ENCODE measurements around the gene SAP30L.

SAP30L gene, protein sequence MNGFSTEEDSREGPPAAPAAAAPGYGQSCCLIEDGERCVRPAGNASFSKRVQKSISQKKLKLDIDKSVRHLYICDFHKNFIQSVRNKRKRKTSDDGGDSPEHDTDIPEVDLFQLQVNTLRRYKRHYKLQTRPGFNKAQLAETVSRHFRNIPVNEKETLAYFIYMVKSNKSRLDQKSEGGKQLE

DNA sequence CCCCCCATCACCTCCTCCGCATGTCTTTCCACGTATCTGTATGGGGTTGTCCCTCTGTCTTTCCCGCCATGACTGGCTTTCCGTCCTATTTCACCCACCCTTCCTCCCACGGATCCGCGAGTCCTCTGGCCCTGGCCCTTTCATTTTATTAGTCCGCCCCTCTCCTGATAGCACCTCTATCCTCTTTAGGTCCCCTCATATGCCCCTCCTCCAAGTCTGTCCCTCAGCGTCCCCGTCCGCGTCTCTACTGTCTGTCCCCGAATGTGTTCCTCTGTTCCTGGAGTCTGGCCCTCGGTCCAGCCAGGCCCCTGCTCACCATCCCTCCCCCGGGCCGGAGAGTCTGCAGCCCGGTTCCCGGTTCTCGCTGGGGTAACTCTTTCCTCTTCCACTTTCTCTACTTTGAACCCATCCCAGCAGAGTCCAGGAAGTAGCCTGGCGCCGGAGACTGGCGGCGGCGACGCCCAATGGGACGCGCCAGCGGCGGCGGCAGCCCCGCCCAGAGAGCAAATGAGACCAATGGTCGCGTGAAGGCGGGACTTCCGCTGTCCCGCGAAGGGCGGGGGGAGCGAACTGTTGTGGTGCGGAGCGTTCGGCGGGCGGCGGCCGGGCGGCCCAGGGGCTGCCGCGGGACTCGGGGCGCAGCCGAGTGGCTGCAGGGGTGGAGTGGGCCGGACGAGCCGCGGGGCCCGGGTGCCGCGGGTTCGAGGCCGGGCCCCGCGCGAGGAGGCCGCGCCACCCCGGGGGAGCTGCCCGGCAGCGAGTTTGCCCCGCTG is at the start of gene SAP30L:
SAP30L (plus strand) TSS at position 576 of the 773 bp plus-strand sequence. CDS start 608 bp downstream, outside the sequence.
- DNase-seq, result peak; percentile 94

DNA sequence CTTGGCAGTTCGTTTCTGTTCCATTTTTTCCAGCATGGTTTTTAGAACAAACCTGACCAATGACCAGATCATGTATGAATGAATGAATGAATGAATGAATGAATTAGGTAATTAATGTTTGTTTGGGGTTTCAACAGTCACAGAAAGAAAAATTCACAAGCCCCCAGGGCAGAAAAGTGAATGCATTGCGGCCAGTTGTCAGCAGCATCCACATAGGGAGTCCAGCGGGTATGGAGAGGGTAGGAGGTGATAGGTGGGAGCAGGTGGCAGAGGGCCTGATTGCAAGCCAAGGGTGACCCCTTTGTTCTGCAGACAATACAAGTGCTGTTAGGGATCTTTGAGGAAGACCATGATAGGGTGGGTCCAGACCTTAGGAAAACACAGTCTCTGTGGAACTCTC is 49.7 kb upstream of the SAP30L start:
- no peak for DNase-seq

DNA sequence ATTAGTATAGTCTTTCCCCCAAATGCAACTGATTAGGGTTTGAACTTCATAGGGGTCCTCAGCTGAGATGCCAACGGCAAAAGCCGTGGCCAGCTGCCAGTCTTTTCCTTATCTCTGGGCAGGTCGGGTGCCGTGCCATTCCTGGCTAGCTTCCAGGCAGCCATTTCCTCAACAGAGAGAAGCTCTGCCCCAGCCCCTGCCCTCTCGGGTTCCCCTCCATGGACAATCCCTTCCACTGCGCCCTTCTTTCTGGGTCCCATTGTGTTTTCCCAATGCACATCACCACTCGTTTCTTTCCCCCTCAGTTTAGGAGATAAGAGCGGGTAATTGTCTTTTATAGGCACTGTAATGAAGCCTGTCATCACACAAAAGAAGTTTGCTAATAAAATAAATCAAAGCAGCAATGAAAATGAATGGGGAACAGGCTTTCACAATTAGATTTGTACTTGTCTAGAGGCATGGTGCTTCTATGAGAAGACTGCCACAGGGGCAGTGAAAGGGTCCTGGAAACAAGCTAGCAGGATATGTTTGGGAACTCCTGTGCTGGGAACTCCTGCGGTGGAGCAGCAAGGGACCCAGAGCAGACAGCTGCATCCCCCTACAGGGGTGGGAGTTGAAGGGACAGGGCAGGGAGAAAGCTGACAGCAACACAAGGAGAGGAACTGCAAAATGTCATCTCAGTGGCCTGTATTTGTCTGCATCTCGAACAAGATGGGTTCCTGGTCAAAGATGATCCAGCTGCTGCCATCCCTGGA is 48.0 kb upstream of the SAP30L start:
- no peak for DNase-seq

DNA sequence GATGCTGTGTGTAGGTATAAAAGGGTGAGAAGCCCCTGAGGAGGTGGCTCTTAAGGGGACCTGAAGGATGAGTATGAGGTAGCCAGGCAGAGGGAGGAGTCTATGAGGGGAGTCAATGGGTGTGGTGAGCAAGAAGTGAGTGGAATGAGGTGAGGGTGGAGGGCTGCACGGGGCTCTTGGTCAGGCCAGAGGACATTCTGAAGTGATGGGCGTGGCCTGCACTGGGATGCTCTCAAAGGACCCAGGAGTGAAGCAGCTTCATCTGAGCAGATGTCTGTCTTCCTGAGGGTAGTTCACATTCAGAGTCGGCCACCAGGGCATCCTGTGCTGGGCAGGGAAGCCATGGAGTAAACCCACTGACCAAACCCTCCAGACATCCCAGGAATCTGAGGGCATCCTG is 45.1 kb upstream of the SAP30L start:
- DNase-seq, result no peak

DNA sequence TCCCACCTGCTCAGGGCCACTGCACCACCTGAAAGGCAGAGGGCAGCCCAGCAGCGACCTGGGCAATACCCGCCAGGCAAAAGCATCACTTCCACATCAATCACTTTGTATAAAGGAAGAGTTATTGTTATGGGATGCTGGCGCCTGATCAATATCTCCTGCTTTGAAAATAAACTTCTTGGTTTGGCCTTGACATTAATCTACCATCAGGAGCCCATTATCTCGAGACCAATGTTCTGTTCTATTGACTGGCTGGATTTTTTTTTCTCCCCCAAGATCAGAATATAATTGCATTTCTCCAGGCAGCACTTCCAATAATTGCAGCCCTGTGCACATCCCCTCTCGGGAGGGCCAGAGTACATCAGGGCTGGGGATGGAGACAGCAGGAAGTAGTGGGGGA is 44.4 kb upstream of the SAP30L start:
- no peak for DNase-seq

DNA sequence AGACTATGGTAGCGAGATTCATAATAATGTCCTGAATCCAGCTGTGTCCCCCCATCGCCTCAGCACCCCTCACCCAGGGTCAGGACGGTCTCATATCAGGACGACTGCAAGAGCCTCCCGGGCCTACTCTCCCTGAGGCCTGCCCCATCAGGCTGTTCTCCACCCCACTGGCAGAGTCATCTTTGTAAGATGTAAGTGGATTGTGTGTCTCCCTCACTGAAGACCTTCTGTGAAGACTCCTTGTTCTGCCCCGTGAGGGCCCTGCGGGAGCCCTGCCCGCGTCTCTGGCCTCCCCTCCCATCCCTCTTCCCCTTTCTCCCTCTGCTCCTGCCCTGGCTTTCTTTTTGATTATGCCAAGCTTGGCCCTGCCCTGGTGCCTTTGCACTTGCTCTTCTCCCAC is 43.9 kb upstream of the SAP30L start:
- DNase-seq, result no peak

DNA sequence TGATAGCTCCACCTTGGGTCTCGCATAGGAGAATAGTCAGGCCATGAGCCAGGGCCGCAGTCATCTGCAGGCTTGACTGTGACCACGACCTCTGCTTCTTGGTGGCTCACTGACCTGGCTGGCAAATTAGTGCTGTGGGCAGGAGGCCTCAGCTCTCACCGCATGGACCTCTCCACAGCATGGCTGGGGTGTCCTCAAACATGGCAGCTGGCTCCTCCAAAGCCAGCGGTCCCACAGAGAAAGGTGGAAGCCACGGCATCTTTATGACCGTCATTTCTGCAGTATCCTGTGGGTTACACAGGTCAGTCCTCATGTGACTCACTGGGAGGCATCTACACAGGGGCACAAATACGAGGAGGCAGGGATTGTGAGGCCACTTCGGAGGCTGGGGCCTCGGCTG is 43.2 kb upstream of the SAP30L start:
- no peak for DNase-seq

DNA sequence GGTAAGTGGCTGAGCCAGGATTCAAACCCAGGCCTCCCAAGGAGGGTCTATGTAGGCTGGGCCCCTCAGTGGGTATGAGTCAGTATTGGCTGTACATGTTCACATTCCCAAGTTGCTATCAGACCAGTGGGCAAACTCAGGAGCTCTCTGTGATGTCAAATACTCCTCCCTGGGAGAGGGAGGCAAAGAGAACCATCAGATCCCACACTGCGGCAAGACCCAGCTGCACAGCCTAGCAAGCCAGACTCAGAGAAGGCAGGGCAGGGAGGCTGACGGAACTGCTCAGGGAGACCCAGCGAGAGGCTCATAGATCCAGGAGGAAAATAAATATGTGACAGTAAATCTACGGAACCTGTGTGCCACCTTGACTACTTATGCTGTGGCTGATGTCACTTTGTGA is 42.6 kb upstream of the SAP30L start:
- no peak for DNase-seq

DNA sequence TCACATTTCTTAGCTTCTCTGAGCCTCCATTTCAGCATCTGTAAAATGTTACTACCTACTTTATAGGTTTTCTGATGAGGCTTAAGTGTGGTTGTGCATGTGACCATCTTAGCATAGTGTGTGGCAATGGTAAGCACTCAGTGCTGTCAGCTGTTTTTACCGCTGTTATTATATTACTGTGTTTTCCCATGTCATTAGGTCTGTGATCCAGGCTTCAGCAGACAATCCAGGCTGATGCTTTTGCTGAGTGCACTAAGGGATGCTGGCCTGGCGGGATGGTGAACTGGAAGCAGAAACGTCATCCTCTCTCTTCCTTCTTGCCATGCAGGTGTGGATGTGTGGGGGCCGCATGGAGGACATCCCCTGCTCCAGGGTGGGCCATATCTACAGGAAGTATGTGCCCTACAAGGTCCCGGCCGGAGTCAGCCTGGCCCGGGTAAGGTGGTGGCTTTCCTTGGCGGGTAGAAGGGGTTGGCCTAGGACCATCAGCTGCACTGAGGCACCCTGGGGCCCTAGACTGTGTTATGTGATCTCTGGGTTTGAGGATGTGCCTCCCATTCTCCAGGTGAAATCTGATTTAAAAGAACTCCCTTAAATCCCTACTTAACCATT is 41.9 kb upstream of the SAP30L start:
- no peak for DNase-seq

DNA sequence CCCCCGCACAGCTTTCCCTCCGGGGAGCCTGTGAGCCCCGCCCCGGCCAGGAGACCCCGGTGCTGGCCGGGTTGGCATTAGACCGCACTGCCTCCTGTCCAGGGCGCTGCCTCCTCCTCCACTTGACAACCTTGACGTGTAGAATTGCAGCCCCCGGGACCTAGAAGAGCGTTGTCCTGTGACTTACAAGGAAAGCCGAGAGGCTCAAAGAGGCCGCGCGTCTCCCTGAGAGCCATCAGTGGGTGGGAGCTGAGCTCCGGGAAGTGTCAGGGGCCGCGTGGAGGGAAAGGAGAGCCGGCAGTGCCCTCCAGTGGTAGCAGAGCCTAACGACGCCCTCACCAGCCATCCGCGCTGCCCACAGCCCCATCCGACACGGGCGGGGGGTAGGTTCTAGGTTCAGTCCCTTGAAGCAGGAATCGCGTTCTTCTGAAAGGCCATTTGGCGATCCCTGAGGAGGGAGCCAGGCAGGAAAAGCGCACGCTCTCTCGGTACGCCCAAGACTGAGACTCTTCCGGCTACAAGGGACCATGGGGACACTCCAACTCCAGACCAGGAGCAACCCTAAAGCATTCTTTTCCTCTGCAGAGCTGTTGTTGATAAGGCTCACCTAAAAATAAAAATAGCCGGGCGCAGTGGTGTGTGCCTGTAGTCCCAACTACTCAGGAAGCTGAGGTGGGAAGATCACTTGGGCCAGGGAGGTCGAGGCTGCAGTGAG is 40.6 kb upstream of the SAP30L start:
- DNase-seq, result peak; percentile 63

DNA sequence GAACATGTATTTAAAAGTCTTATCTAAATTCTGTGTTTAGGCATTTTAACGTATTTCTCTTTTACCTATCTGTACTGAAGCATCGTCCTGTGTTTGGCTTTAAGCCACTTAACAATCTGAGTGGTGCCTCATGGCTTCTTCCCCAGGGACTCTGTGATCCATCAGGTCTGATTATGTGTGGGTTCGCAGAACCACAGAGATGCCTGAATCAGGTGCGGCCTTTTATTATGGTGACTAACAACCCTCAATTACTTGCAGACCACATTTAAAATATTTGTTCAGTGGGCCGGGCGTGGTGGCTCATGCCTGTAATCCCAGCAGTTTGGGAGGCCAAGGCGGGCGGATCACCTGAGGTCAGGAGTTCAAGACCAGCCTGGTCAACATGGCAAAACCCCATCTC is 39.6 kb upstream of the SAP30L start:
- no peak for DNase-seq

DNA sequence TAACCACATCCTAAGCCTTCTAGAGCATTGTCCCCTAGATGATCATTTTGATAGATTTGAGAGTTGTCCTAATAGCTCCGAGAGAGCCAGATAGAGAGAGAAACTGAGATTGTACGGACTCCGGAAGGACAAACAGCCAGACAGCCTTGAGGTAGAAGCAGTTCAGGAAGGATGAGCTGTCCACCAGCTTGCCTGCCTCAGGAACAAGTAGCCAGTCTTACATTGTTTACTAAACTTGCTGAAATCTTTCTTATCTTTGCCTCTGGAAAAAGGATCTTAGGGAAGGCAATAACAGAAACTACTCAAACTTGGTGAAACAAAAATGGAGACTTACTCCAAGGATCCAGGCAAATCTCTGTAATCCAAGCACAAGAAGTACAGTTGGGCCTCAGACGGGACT is 39.0 kb upstream of the SAP30L start:
- no peak for DNase-seq

DNA sequence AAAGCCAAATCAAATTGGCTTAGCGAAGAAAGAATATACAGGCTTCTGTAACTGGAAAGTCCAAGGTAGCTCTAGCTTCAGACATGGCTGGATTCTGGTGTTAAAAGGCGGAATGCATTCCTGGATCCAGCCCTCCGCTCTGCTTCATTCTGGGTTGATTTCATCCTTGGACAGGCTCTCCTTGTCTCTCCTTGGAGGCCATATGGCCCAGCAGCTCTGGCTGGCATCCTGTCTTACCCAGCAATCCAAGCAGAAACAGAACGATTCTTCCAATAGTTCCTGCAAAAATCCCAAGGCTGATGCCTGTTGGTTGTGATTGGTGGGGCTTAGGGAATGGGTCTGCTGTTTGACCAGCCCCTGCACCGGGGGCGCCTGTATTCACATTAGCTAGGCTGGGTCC is 37.0 kb upstream of the SAP30L start:
- DNase-seq, result no peak

DNA sequence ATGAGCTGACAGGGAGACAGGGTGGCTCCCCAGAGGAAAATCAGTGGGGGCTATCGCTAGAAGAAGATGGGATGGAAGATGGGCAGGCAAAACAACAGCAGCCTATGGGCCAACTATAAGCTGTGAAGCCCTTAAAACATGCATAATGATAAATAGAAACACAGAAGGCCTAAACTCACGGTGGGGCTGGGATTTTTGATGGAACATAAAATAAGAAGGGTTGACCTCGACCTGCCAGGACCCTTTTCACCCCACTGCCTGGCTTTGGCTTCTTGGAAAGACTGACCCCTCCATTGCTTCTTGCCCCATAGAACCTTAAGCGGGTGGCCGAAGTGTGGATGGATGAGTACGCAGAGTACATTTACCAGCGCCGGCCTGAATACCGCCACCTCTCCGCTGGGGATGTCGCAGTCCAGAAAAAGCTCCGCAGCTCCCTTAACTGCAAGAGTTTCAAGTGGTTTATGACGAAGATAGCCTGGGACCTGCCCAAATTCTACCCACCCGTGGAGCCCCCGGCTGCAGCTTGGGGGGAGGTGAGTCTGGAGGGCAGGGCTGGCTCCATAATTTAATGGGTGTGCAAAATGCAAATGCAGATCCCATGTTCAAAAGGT is 36.5 kb upstream of the SAP30L start:
- no peak for DNase-seq

DNA sequence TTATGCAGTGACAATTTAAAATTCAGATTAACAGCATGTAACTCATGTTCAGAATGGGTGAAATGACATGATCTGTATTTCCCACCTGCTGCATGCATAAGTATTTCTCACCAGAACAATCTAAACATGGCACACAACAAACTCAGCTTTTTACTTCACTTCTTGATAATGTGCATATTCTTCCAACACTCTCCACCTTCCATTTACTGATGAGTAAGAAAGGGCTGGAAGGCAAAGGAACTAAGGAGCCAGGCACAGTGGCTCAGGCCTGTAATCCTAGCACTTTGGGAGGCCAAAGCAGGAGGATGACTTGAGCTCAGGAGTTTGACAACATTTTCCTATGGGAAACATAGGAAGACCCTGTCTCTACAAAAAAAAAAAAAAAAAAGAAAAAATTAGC is 35.8 kb upstream of the SAP30L start:
- DNase-seq, result no peak

DNA sequence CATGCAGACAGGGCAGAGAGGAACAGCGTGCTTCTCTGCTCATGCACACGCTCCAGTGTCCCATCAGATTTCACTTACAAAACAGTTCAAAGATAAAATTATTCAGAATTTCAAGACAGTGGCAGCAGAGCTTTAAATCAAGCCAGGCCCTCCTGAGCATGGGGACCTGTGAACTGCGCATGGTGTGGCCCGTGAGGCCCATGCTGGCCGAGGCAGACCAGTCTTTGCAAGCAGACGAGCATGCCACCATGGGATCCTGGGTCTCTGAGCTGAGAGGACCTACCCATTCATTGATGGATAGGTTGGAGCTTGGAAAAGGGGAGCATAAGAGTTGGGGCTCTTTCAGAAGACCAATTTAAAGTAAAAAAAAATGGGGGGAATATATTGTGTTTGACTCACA is 35.0 kb upstream of the SAP30L start:
- no peak for DNase-seq

DNA sequence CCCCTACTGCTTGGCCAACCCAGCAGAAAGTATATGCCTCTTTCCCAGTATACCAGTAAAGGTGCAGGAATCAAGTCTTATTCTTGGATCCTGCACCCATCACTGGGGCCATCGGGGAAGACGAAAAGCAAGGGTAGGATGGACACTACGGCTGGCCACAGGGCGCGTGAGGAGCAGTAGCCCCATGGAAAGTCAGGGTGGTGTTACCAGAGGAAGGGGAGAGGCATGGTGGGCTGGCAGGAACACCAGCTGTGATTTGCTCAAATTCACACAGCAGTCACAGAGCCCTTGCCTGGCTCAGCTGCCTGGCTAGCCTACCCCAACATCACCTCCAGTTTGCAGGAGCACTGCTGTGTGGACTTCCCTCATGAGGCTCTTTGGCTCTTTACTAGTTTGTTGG is 34.5 kb upstream of the SAP30L start:
- DNase-seq, result no peak

DNA sequence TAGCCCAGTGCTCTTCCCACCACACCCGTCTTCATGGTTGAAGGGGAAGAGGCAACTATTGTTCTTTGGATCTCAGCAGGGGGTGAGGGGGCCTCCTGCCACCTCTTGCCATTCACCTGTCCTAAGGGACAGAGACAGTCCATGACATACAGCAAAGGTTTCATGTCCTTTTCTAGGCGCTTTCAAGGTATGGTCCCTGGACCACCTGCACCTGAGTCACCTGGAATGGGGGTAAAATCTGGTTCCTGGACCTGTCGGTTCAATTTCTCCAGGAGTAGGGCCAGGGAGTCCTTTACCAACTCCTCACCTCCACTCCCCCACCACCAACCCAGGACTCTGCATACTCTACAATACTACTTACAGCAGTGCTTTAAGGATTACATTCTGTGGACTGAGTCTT is 33.5 kb upstream of the SAP30L start:
- DNase-seq, result no peak

DNA sequence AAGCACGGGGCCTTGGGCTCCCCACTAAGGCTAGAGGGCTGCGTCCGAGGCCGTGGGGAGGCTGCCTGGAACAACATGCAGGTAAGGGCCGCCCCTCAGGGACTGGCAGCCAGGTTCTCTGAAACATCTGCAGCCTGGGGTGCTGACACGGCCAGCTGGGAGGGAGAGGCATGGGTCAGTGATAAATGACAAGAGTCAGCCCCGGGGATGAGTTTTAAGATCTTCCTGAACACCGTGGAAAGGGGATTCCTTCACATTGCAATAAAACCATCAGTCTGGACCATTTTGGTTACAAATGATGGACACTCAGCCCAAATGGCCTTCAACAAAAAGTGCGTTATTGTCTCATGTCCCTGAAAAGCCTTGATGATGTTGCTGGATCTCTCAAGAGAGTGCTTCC is 32.9 kb upstream of the SAP30L start:
- DNase-seq, result no peak

DNA sequence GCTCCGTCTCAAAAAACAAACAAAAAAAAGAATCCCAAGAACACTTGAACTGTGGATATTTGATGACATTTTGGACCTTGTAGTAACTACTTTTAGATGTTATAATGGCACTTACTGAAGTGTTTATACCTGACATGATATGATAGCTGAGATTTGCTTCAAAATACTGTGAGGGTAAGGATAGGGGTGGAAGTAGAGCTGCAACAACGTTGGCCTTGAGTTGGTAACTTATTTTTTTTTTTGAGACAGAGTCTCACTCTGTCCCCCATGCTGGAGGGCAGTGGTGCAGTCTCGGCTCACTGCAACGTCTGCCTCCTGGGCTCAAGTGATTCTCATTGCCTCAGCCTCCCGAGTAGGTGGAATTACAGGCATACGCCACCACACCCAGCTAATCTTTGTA is 30.7 kb upstream of the SAP30L start:
- no peak for DNase-seq

DNA sequence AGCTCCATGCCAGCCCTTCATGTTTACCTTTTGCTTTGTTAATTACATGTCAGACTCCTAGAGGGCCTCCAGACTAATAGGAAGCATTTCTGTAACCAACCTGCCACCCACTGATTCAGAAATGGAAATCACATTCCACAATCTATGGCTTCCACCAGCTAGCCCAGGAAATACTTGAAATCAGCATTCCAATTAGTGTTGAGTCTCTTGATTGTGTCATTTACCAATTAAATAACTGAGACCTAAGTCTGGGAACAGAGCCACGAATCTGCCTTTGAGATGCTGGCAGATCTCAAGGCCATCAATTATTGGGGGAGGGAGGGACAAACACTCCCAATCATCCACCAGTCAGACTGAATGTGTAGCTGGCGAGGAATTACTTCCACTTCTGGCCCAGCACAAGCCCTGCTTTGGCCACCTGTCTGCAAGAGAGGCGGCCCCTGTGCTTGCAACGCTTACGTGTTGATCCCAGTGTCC is 27.4 kb upstream of the SAP30L start:
- no peak for DNase-seq

DNA sequence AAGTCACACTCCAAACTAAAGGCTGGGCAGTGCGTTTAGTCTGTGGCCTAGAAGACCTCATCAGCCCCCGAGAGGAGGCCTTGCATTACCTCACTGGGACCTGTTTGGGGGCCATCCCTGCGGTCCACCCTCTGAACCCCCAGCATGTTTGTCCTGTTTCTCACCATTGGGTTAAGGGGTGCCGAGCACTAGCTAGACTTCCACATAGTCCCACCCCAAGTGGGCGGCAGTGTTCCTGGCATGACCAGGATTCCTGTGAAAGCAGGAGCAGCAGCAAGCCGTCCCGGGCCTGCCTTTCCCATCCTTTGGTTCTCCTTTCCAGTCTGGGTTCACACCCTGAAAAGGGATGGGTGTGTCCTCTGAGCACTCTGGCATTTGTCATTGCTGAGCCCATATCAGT is 26.6 kb upstream of the SAP30L start:
- no peak for DNase-seq

DNA sequence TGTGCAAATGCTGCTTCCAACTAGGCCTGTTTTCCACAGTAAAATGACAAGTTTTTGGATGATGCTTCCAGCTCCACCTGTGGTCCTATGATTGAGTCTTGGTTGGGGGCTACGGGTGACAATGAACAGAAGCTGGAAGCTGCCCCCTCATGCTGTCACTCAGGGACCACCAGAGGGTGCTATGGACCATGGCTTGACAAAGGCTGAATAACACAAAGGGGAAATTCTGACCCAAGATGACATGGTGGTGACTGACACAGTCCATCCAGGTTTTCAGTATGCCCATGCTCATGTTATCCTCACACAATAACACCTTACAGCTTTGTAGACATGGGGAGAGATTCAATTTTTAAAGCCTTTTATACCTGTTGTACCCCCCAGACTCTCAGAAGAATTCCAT is 23.9 kb upstream of the SAP30L start:
- DNase-seq, result no peak

All from activated CD4-positive, alpha-beta T cell treated with anti-CD3 and anti-CD28 coated beads, Interleukin-2, amount 50 U/mL, for 1 hour (primary cell).